ENCODE data around the gene SEMA3C. TPM values are rescaled to one million over a fixed set of nuclear protein-coding genes. Genes with fewer than 3 reads are reported as not detected.

SEMA3C gene
- total and polyA plus RNA-seq, 2 experiments from 2014 or later, result 15.5 to 53.5 TPM

DNA sequence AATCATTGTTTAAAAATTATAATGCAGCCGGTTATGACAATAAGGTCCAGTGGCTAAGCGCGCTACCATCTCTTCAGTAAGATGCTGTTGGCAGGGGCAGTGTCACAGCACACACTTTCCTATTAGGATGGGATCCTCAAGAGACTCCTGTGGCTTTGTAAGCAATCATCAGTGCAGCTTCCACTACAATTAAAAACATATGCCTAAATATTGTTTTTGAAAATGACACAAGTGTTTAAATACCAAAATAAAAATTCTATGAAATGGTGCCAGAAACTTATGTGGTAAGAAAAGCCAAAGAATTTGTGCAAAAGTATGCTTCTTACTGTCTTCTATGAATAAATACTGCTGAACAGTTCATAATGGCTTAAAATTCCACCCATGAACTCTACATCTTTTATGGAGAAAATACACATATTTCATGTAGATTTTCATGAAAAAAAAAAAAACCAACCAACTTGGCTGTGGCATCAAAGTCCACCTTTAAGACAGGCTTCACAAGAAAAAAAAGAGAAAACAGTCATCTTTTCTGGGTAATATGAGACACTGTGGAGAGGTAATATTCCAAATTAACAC, 132.8 kb downstream of the SEMA3C start:
- TF ChIP-seq, protein P1, sequence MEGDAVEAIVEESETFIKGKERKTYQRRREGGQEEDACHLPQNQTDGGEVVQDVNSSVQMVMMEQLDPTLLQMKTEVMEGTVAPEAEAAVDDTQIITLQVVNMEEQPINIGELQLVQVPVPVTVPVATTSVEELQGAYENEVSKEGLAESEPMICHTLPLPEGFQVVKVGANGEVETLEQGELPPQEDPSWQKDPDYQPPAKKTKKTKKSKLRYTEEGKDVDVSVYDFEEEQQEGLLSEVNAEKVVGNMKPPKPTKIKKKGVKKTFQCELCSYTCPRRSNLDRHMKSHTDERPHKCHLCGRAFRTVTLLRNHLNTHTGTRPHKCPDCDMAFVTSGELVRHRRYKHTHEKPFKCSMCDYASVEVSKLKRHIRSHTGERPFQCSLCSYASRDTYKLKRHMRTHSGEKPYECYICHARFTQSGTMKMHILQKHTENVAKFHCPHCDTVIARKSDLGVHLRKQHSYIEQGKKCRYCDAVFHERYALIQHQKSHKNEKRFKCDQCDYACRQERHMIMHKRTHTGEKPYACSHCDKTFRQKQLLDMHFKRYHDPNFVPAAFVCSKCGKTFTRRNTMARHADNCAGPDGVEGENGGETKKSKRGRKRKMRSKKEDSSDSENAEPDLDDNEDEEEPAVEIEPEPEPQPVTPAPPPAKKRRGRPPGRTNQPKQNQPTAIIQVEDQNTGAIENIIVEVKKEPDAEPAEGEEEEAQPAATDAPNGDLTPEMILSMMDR (IDR thresholded peaks at IDR 0.05; ENCODE audit: low read depth, low read length), result no peak
- Histone ChIP-seq H3K36me3 (no peaks in the 10 kb centered on the region), H3K4me3 (no peak overlapping the region), H3K4me1 (ENCODE audit: low read depth) (peaks cover 17% of the 10 kb centered on the region), H3K9me3 (ENCODE audit: low read depth) (no peaks in the 10 kb centered on the region), H3K27me3 (no peaks in the 10 kb centered on the region), H3K27ac (no peak overlapping the region)
- DNase-seq (ENCODE audit: low read depth in 1 of 2, low spot score in 1 of 2), result no peak

DNA sequence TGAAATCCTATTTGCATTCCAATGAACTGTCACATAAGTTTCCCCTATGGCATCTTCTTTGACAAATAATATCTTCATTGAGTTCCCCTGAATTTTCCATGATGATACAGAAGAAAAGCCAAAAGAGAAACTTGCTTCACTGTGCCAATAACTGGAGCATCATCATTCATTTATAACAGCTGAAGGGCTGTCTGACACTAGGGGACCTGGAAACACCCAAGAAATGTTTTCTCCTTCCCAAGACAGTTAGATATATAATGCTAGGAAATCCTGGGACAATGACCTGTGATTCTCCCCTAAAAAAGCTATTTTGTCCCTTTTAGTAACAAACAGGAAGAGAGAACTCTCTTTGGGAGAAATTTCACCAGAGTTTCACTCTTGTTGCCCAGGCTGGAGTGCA, 133.6 kb downstream of the SEMA3C start:
- Histone ChIP-seq H3K4me3 (no peak overlapping the region), H3K36me3 (no peaks in the 10 kb centered on the region), H3K27ac (no peak overlapping the region), H3K27me3 (no peaks in the 10 kb centered on the region), H3K4me1 (ENCODE audit: low read depth) (peaks cover 11% of the 10 kb centered on the region), H3K9me3 (ENCODE audit: low read depth) (no peaks in the 10 kb centered on the region)
- DNase-seq (ENCODE audit: low read depth in 1 of 2, low spot score in 1 of 2), result no peak
- TF ChIP-seq, protein P1 (IDR thresholded peaks at IDR 0.05; ENCODE audit: low read depth, low read length), result no peak

DNA sequence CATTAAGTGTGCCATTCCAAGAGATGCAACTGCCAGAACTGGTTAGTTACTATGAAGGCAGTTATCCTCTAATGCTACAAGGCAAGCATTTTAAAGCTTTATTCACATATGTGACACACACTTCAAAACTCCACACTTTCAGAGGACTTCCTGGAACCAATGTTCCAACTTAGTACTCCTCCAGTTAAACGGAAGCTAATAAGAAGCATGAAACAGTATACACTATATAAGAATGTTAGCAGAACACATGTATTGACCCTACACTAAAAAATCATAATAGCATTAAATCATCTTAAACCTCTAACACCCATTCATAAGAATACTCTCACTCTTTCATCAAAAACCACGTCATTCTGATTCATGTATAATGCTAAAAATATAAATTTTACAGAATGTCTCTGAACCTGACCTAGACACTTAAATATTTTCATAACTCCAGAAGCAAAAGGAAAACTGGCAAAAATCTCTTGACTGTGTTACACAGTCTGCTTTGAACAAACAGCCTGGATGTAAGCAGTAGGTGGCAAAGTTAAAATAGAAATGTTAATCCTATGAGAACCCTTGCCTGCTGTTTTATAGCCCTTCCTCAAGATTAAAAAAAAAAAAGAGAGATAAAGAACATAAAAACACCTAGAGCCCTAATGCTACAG, 135.0 kb downstream of the SEMA3C start:
- Histone ChIP-seq H3K27me3 (no peaks in the 10 kb centered on the region), H3K36me3 (no peaks in the 10 kb centered on the region), H3K27ac (no peak overlapping the region), H3K4me1 (ENCODE audit: low read depth) (peaks cover 11% of the 10 kb centered on the region), H3K4me3 (no peak overlapping the region), H3K9me3 (ENCODE audit: low read depth) (no peaks in the 10 kb centered on the region)
- DNase-seq (ENCODE audit: low read depth in 1 of 2, low spot score in 1 of 2), result no peak
- TF ChIP-seq, protein P1 (IDR thresholded peaks at IDR 0.05; ENCODE audit: low read depth, low read length), result no peak

DNA sequence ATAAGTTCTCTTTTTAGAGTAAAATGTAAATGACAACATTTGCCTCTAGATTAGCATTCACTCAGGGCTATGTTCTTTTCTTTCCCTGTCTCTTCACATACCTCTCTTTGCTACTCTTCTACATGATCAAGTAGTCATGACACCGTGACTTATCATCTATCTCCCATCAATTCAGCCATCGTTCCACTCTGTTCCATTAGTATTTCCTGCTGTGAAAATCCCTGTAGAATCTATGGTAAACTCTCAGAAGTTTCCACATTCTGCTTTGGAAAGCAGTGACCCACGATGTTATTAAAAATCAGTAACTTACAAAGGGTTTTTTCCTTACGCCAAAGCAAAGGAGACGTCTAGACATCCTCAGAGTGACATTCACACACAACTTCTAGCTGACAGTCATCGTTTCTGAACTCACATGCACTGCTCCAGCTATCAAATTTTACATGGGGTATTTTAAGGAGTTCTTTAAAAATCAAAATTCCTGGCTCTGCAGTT, 135.6 kb downstream of the SEMA3C start:
- Histone ChIP-seq H3K36me3 (no peaks in the 10 kb centered on the region), H3K27ac (no peak overlapping the region), H3K4me3 (no peak overlapping the region), H3K9me3 (ENCODE audit: low read depth) (no peaks in the 10 kb centered on the region), H3K27me3 (no peaks in the 10 kb centered on the region), H3K4me1 (ENCODE audit: low read depth) (peaks cover 11% of the 10 kb centered on the region)
- DNase-seq (ENCODE audit: low read depth in 1 of 2, low spot score in 1 of 2), result no peak
- TF ChIP-seq, protein P1 (IDR thresholded peaks at IDR 0.05; ENCODE audit: low read depth, low read length), result no peak

DNA sequence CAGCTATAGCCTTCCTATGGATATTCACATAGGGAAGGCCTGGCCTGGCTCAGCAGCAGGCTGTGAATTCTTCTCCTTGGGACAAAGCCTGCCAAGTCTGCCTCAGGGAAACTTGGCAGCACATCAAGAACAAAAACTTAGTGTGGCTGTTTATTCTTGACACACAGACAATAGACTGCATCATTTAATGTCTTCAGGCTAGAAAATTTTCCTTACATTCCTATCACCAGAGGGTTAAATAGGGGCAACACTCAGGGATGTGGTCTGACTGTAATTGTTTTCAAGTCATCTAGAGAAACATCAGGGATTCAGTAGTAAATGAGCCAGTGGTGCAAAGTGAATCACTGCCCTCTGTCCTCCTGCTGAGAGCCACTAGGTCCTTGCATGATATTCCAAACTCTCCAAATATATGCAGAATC, 137.3 kb downstream of the SEMA3C start:
- peak; percentile 12 to 94 for DNase-seq (ENCODE audit: low read depth in 1 of 2, low spot score in 1 of 2)
- H3K9me3 ChIP-seq (ENCODE audit: low read depth), result no peaks in the 10 kb centered on the region
- H3K4me3 ChIP-seq, result no peak overlapping the region
- TF ChIP-seq, protein P1 (IDR thresholded peaks at IDR 0.05; ENCODE audit: low read depth, low read length), result no peak
- no peaks in the 10 kb centered on the region for H3K27me3 ChIP-seq
- H3K36me3 ChIP-seq, result no peaks in the 10 kb centered on the region
- H3K27ac ChIP-seq, result no peak overlapping the region
- H3K4me1 ChIP-seq (ENCODE audit: low read depth), result peaks cover 12% of the 10 kb centered on the region
